Right atrium auricular region (tissue), 2 donors: ENCODE measurements around the gene MADCAM1. TPM values are rescaled to one million over a fixed set of nuclear protein-coding genes. Genes with fewer than 3 reads are reported as not detected.
A peak's percentile ranks its signal among the peaks of the same experiment; 100 is the strongest.

Experiments
- DNase-seq: peaks from one replicate; pipeline ENCODE4 v3.0.0-alpha.2; 2019; ENCODE audit warnings: low spot score
- H3K27ac ChIP-seq, 2 donors: fragments of 200-600 bp; sonication (generic); 1 replicate in 1 of 2; 2 replicates in 1 of 2; pipeline ENCODE4 v1.5.1; 2016 to 2019
- H3K27me3 ChIP-seq, 2 donors: fragments of 200-600 bp; sonication (generic); one replicate each; pipeline versions ENCODE4 v1.5.1 to v1.6.0; 2017 to 2019
- H3K36me3 ChIP-seq: fragments of 200-600 bp; sonication (generic); one replicate; pipeline ENCODE4 v1.5.1; 2016
- H3K4me1 ChIP-seq, 2 donors: fragments of 200-600 bp; sonication (generic); one replicate each; pipeline versions ENCODE4 v1.5.1 to v1.6.0; 2017 to 2019
- H3K4me3 ChIP-seq, 2 donors: fragments of 200-600 bp; sonication (generic); 1 replicate in 1 of 2; 2 replicates in 1 of 2; pipeline ENCODE4 v1.5.1; 2017 to 2019; ENCODE audit warnings: mild to moderate bottlenecking in 1 of 2, moderate library complexity in 1 of 2
- H3K9me3 ChIP-seq, 2 donors: fragments of 200-600 bp; sonication (generic); one replicate each; pipeline ENCODE4 v1.5.1; 2019
- total RNA-seq, 2 donors: library from RNA; depleted of rRNA; stranded (reverse); fragments of >200 nt; gene quantifications; one replicate each; pipeline ENCODE4 v1.1.0, GENCODE V29; 2016
- TF ChIP-seq, protein P1 (sequence below), 2 donors: fragments of 200-600 bp; sonication (generic); IDR thresholded peaks; one replicate each; pipeline ENCODE4 v1.5.1; 2019; ENCODE audit warnings: antibody characterized with exemption in 2 of 2

Gene MADCAM1
- total RNA-seq, 2 donors from 2014 or later: not detected

GRCh38 chr19:489418-490196 is 6.7 kb upstream of the MADCAM1 start:
- H3K9me3 ChIP-seq: no peaks in the 10 kb centered on the region
- H3K36me3 ChIP-seq: no peaks in the 10 kb centered on the region
- TF ChIP-seq, protein P1, sequence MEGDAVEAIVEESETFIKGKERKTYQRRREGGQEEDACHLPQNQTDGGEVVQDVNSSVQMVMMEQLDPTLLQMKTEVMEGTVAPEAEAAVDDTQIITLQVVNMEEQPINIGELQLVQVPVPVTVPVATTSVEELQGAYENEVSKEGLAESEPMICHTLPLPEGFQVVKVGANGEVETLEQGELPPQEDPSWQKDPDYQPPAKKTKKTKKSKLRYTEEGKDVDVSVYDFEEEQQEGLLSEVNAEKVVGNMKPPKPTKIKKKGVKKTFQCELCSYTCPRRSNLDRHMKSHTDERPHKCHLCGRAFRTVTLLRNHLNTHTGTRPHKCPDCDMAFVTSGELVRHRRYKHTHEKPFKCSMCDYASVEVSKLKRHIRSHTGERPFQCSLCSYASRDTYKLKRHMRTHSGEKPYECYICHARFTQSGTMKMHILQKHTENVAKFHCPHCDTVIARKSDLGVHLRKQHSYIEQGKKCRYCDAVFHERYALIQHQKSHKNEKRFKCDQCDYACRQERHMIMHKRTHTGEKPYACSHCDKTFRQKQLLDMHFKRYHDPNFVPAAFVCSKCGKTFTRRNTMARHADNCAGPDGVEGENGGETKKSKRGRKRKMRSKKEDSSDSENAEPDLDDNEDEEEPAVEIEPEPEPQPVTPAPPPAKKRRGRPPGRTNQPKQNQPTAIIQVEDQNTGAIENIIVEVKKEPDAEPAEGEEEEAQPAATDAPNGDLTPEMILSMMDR (IDR thresholded peaks at IDR 0.05): no peak
- no peak for DNase-seq
- H3K4me3 ChIP-seq: peak overlapping the region; percentile 70 to 94
- peaks cover 0 to 8% of the 10 kb centered on the region in 2 donors for H3K4me1 ChIP-seq
- no peaks in the 10 kb centered on the region for H3K27me3 ChIP-seq
- H3K27ac ChIP-seq: peak overlapping the region; percentile 86 to 94

DNA sequence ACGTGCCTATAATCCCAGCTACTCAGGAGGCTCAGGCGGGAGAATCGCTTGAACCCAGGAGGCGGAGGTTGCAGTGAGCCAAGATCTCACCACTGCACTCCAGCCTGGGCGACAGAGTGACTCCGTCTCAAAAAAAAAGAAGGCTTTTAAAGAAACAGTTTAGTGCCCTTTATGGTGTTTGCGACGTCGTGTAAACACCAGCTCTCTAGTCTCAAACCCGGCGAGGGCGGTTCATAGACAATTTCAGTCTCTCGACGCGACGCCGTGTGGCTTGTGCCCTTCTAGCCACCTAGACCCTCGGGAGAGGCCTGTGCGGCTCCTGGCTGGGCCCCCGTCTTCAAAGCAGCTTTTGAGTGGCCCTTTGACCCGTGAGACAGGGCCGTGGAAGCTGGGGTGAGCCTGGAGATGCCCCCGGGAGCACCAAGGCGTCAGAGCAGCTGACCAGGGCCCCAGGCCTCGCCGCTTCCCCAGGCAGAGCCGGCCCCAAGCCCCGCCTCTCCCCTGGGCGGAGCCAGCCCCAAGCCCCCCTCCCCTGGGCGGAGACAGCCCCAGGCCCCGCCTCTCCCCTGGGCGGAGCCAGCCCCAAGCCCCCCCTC is 5.0 kb upstream of the MADCAM1 start:
- peaks cover 0 to 13% of the 10 kb centered on the region in 2 donors for H3K4me1 ChIP-seq
- no peaks in the 10 kb centered on the region for H3K36me3 ChIP-seq
- no peak for DNase-seq
- no peaks in the 10 kb centered on the region for H3K9me3 ChIP-seq
- H3K27me3 ChIP-seq: peaks cover 0 to 4% of the 10 kb centered on the region in 2 donors
- H3K4me3 ChIP-seq: no peak overlapping the region
- H3K27ac ChIP-seq: no peak overlapping the region
- TF ChIP-seq, protein P1 (IDR thresholded peaks at IDR 0.05): no peak

- DNase-seq: no peak
- peaks cover 0 to 14% of the 10 kb centered on the region in 2 donors for H3K4me1 ChIP-seq
- peaks cover 0 to 6% of the 10 kb centered on the region in 2 donors for H3K27me3 ChIP-seq
- no peak overlapping the region for H3K27ac ChIP-seq
- no peaks in the 10 kb centered on the region for H3K36me3 ChIP-seq
- H3K4me3 ChIP-seq: no peak overlapping the region
- TF ChIP-seq, protein P1 (IDR thresholded peaks at IDR 0.05): no peak
- H3K9me3 ChIP-seq: no peaks in the 10 kb centered on the region
Measured at GRCh38 chr19:492091-492531, 4.2 kb upstream of the MADCAM1 start.

GRCh38 chr19:493391-494170 is 2.7 kb upstream of the MADCAM1 start:
- DNase-seq: no peak
- TF ChIP-seq, protein P1 (IDR thresholded peaks at IDR 0.05): no peak
- peaks cover 8 to 16% of the 10 kb centered on the region in 2 donors for H3K27me3 ChIP-seq
- H3K4me1 ChIP-seq: peaks cover 0 to 28% of the 10 kb centered on the region in 2 donors
- H3K27ac ChIP-seq: no peak overlapping the region
- no peaks in the 10 kb centered on the region for H3K36me3 ChIP-seq
- no peak overlapping the region for H3K4me3 ChIP-seq
- H3K9me3 ChIP-seq: no peaks in the 10 kb centered on the region

GRCh38 chr19:494171-495080 is 1.9 kb upstream of the MADCAM1 start:
- no peak for DNase-seq
- Histone ChIP-seq H3K4me3 (no peak overlapping the region), H3K36me3 (no peaks in the 10 kb centered on the region), H3K4me1 (peaks cover 0 to 26% of the 10 kb centered on the region in 2 donors), H3K27ac (no peak overlapping the region), H3K27me3 (peaks cover 8 to 20% of the 10 kb centered on the region in 2 donors), H3K9me3 (no peaks in the 10 kb centered on the region)
- TF ChIP-seq, protein P1 (IDR thresholded peaks at IDR 0.05): no peak
